NB4 (cell line): Measurements from ENCODE around the gene RRAS2.

Source experiments
- DNase-seq: peaks from one replicate; pipeline ENCODE4 v3.0.0; 2010; ENCODE audit warnings: low read depth
- H3K4me3 ChIP-seq: one replicate; pipeline ENCODE4 v1.5.1; 2011; ENCODE audit warnings: mild to moderate bottlenecking, low read depth, low read length, moderate library complexity
- CTCF ChIP-seq: IDR thresholded peaks from one replicate; pipeline ENCODE4 v1.5.1; 2012; ENCODE audit warnings: low read depth, low read length
- MAX ChIP-seq: IDR thresholded peaks from 2 replicates; pipeline ENCODE4 v1.6.1; 2011; ENCODE audit warnings: low read depth, low read length
- MYC ChIP-seq: IDR thresholded peaks from 2 replicates; pipeline ENCODE4 v1.6.1; 2011; ENCODE audit warnings: low read depth, low read length
- POLR2A ChIP-seq: IDR thresholded peaks from 2 replicates; pipeline ENCODE4 v1.6.1; 2011; ENCODE audit warnings: mild to moderate bottlenecking; ENCODE audit not compliant: insufficient read length; ENCODE audit errors: extremely low read depth

The RRAS2 gene

GRCh38 chr11:14240221-14240620 lies 118.8 kb downstream of the RRAS2 start:
- DNase-seq: peak; percentile 15
- no peak overlapping the region for H3K4me3 ChIP-seq
- TF ChIP-seq MAX: no peak
- no peak for TF ChIP-seq MYC
- TF ChIP-seq CTCF: no peak
- TF ChIP-seq POLR2A: no peak

GRCh38 chr11:14237444-14237961 lies 121.5 kb downstream of the RRAS2 start:
- no peak overlapping the region for H3K4me3 ChIP-seq
- peak; percentile 20 for DNase-seq
- TF ChIP-seq CTCF (no peak), MYC (no peak), POLR2A (no peak), MAX (no peak)

- no peak overlapping the region for H3K4me3 ChIP-seq
- no peak for DNase-seq
- TF ChIP-seq CTCF: no peak
Observed at GRCh38 chr11:14235701-14236100, 123.3 kb downstream of the RRAS2 start.

- no peak for TF ChIP-seq MAX
- TF ChIP-seq POLR2A: no peak
- TF ChIP-seq MYC: no peak
- TF ChIP-seq CTCF: no peak
- H3K4me3 ChIP-seq: no peak overlapping the region
- DNase-seq: no peak
Observed at GRCh38 chr11:14234446-14234845, 124.5 kb downstream of the RRAS2 start.

GRCh38 chr11:14232652-14233051 lies 126.3 kb downstream of the RRAS2 start:
- no peak for TF ChIP-seq MYC
- TF ChIP-seq CTCF: peak; percentile 29
- TF ChIP-seq MAX: 0 out of 2 replicates have a peak, but pooled peaks have one; percentile 34
- DNase-seq: no peak
- H3K4me3 ChIP-seq: no peak overlapping the region

- H3K4me3 ChIP-seq: no peak overlapping the region
- no peak for DNase-seq
- no peak for TF ChIP-seq POLR2A
- TF ChIP-seq MAX: no peak
- no peak for TF ChIP-seq MYC
- TF ChIP-seq CTCF: no peak
Observed at GRCh38 chr11:14230407-14230806, 128.6 kb downstream of the RRAS2 start.
